Left hindlimb (tissue), 1 donor: Measurements from ENCODE around the gene HLA-DPB1.
A peak's percentile ranks its signal among the peaks of the same experiment; 100 is the strongest.
"Not testable (repeated sequence)": the region's sequence is repeated elsewhere in the genome, so short reads cannot be mapped to it uniquely, and the experiment has no call there.

Source experiments
- DNase-seq: peaks from one replicate; pipeline ENCODE4 v3.0.0-alpha.2; 2018

Gene HLA-DPB1

GRCh38 chr6:33072508-33073100 lies 3.2 kb upstream of the HLA-DPB1 start:
- no peak for DNase-seq

- no peak for DNase-seq
Measured at GRCh38 chr6:33073431-33073871, 2.3 kb upstream of the HLA-DPB1 start, which contains the start of gene HLA-DPA1. HLA-DPA1 (minus strand) TSS chr6:33073649.

- no peak for DNase-seq
Measured at GRCh38 chr6:33075208-33075567, 602 bp upstream of the HLA-DPB1 start.

- DNase-seq, result no peak
Measured at GRCh38 chr6:33076406-33076934, 680 bp downstream of the HLA-DPB1 start.

- no peak for DNase-seq
Measured at GRCh38 chr6:33077908-33078307, 2.1 kb downstream of the HLA-DPB1 start.

- DNase-seq, result no peak
Measured at GRCh38 chr6:33078442-33078841, 2.7 kb downstream of the HLA-DPB1 start.

GRCh38 chr6:33078919-33079521 lies 3.2 kb downstream of the HLA-DPB1 start:
- no peak for DNase-seq

- DNase-seq, result no peak
Measured at GRCh38 chr6:33079580-33079979, 3.8 kb downstream of the HLA-DPB1 start.

GRCh38 chr6:33080127-33081089 lies 4.6 kb downstream of the HLA-DPB1 start:
- peak; percentile 66 for DNase-seq

- no peak for DNase-seq
Measured at GRCh38 chr6:33081098-33081824, 5.5 kb downstream of the HLA-DPB1 start.

GRCh38 chr6:33082702-33083101 lies 6.9 kb downstream of the HLA-DPB1 start:
- no peak for DNase-seq

- no peak for DNase-seq
Measured at GRCh38 chr6:33085627-33086026, 9.8 kb downstream of the HLA-DPB1 start.

- DNase-seq, result no peak
Measured at GRCh38 chr6:33088258-33088930, 12.6 kb downstream of the HLA-DPB1 start.

- DNase-seq, result no peak
Measured at GRCh38 chr6:33088931-33089620, 13.3 kb downstream of the HLA-DPB1 start.

GRCh38 chr6:33091957-33092356 lies 16.2 kb downstream of the HLA-DPB1 start:
- DNase-seq, result no peak

- no peak for DNase-seq
Measured at GRCh38 chr6:33092385-33092784, 16.6 kb downstream of the HLA-DPB1 start.

GRCh38 chr6:33093855-33094254 lies 18.1 kb downstream of the HLA-DPB1 start:
- DNase-seq, result no peak

- no peak for DNase-seq
Measured at GRCh38 chr6:33095681-33096080, 19.9 kb downstream of the HLA-DPB1 start.

GRCh38 chr6:33101121-33101737 lies 25.4 kb downstream of the HLA-DPB1 start:
- DNase-seq, result not testable (repeated sequence)

- DNase-seq, result no peak
Measured at GRCh38 chr6:33103776-33104175, 28.0 kb downstream of the HLA-DPB1 start.

GRCh38 chr6:33104887-33105286 lies 29.1 kb downstream of the HLA-DPB1 start:
- no peak for DNase-seq
